Epidermal melanocyte (primary cell): ENCODE results near the gene ADCY4.

Experiments used
- DNase-seq: peaks from one replicate; pipeline ENCODE4 v3.0.0; 2011; ENCODE audit warnings: low spot score; ENCODE audit not compliant: insufficient read length

The ADCY4 gene

GRCh38 chr14:24299255-24300191 lies 35.3 kb downstream of the ADCY4 start, which contains the start of the genes DHRS1 and NOP9:
Gene DHRS1 (minus strand): TSS chr14:24299780. CDS start chr14:24299106, 674 bp downstream.
Gene NOP9 (plus strand): TSS chr14:24299850. CDS start chr14:24299955, 105 bp downstream.
- peak; percentile 88 for DNase-seq

- no peak for DNase-seq
Observed at GRCh38 chr14:24298892-24299254, 36.0 kb downstream of the ADCY4 start.

- DNase-seq = no peak
Observed at GRCh38 chr14:24297190-24297964, 37.5 kb downstream of the ADCY4 start.

GRCh38 chr14:24296341-24297157 lies 38.3 kb downstream of the ADCY4 start:
- peak; percentile 88 for DNase-seq

GRCh38 chr14:24293525-24293924 lies 41.3 kb downstream of the ADCY4 start:
- DNase-seq = no peak

- DNase-seq = no peak
Observed at GRCh38 chr14:24292118-24292807, 42.6 kb downstream of the ADCY4 start.

- no peak for DNase-seq
Observed at GRCh38 chr14:24291446-24292117, 43.3 kb downstream of the ADCY4 start.

GRCh38 chr14:24290746-24291145 lies 44.1 kb downstream of the ADCY4 start:
- DNase-seq = no peak

GRCh38 chr14:24289649-24290280 lies 45.1 kb downstream of the ADCY4 start:
- DNase-seq = no peak

GRCh38 chr14:24286996-24287395 lies 47.9 kb downstream of the ADCY4 start:
- no peak for DNase-seq

GRCh38 chr14:24285351-24285750 lies 49.5 kb downstream of the ADCY4 start:
- no peak for DNase-seq

- no peak for DNase-seq
Observed at GRCh38 chr14:24284501-24285035, 50.3 kb downstream of the ADCY4 start.

- DNase-seq = no peak
Observed at GRCh38 chr14:24283796-24284460, 50.9 kb downstream of the ADCY4 start.

GRCh38 chr14:24282736-24283135 lies 52.1 kb downstream of the ADCY4 start:
- no peak for DNase-seq

- no peak for DNase-seq
Observed at GRCh38 chr14:24281636-24282035, 53.2 kb downstream of the ADCY4 start.

- no peak for DNase-seq
Observed at GRCh38 chr14:24280797-24281460, 53.9 kb downstream of the ADCY4 start.

GRCh38 chr14:24279301-24280186 lies 55.3 kb downstream of the ADCY4 start:
- DNase-seq = no peak
